NCI-H128 (cell line): ENCODE results near the gene HMX3.
A peak's percentile ranks its signal among the peaks of the same experiment; 100 is the strongest.

Source experiments
- DNase-seq: peaks from one replicate; lab custom pipeline; 2025; ENCODE audit not compliant: unreplicated experiment; lab: John Stamatoyannopoulos, UW

Gene HMX3

GRCh38 chr10:123135415-123136141, at the start of gene HMX3:
Gene HMX3, plus strand, starts transcription at chr10:123135970. Its CDS starts 81 bp downstream, at chr10:123136051.
- DNase-seq: peak; percentile 34

DNA sequence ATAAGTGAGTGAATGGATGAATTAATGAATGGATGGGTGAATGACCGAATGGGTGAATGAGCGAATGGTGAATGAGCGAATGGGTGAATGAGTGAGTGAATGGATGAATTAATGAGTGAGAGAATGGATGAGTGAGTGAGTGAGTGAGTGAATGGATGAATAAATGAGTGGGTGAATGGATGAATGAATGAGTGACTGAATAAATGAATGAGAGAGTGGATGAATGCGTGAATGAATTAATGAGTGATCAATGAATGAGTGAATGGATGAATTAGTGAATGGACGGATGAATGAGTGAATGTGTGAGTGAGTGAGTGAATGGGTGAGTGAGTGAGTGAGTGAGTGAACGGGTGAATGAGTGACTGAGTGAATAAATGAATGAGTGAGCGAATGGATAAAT, 49.5 kb upstream of the HMX3 start:
- DNase-seq: no peak

GRCh38 chr10:123087348-123087747, 48.4 kb upstream of the HMX3 start:
- DNase-seq: no peak

GRCh38 chr10:123087786-123088185, 48.0 kb upstream of the HMX3 start:
- no peak for DNase-seq

- DNase-seq: no peak
Observed at GRCh38 chr10:123092635-123093414, 42.9 kb upstream of the HMX3 start.

DNA sequence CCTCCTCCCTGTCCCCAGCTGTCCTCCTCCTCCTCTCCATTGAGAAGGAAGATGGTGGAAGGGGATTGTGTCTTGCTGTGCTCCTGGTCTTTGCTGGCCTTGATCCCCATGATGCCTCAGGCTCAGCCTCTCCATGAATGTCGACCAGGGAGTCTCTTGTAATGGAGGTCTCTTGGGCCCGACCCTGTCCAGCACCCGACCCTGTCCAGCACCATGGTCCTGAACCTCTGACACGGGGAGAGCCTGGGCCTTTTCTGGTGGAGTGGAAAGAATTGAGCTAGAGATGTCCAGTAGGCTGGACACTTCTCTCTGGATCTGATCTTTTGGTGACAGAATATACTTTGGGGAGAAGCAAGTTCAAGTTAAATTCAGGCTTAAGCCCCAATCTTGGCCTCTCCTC, 42.3 kb upstream of the HMX3 start:
- DNase-seq: no peak

GRCh38 chr10:123096452-123096851, 39.3 kb upstream of the HMX3 start:
- no peak for DNase-seq

GRCh38 chr10:123097039-123097438, 38.7 kb upstream of the HMX3 start:
- DNase-seq: no peak

- no peak for DNase-seq
Observed at GRCh38 chr10:123100030-123100762, 35.6 kb upstream of the HMX3 start.

GRCh38 chr10:123101872-123102271, 33.9 kb upstream of the HMX3 start:
- no peak for DNase-seq

DNA sequence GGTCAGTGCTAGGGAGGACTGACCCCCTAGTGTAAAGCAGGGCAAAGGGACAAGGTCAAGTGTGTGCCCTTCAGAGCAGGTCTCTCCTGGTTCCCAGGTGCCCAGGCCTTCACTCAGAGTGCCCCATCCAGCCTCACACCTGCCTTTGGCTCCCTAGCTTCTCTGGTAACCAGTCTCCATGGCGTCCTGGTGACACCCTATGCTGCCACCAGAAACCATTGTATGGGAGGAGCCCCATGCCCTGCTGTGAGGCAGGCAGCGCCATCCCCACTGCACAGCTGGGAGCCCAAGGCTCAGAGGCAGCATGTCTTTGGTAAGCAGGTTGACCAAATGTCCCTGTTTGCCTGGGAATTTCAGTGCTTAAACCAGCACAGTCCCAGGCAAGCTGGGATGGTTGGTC, 33.1 kb upstream of the HMX3 start:
- DNase-seq: no peak

DNA sequence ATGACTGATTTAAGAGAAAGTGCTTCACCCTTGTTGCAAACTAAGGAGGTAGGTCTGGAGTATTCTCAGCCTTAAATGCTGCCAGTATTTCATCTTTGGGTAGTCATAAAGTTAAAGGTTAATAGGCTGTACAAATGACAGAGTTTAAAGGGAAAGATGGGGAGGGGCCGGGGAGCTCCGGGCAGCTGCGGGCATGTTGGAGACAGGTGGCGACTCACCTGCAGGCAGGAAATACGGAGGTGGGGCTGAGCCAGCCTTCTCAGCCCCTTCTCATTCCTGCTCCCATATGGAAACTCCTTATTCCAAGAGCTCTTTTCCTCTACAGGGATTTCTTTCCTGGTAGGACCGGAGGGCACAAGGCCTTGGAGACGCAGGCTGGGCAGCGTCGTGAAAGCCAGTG, 31.8 kb upstream of the HMX3 start:
- no peak for DNase-seq

- no peak for DNase-seq
Observed at GRCh38 chr10:123109466-123109865, 26.3 kb upstream of the HMX3 start.

DNA sequence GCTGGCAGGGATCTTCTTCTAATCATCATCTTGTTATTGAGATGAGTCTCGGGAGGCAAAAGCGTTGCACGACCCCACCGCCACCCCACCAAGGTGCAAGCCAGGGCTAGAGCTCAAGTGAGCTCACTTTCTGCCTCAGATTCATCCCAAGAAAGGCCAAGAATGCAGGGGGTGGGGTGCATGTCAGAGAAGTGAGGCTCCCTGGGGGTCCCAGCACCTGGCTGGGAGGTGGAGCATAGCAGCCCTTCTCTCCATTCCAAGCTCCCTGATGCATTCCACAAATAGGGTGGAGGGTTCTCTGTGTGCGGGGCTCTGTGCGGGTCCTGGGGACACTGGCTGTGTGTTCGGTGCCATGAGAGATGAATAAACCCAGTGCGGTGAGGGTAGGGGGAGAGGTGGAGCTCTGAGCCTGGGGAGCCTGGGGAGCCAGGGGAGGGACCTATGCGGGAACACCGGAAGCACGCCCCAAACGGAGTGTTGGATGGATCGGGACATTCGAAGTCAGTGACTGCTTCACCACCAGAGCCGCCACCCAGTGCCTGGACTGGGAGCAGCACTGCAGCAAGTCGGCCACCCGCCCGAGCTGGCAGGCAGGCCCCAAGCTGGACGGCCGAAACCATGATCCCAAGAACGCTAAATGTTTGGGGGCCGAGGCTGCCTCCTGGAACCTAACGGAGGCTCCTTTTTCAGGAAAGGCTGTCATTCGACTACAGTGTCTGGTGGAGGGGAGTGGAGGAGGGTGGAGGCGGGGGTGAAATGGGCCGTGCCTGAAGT, 17.9 kb upstream of the HMX3 start:
- no peak for DNase-seq

GRCh38 chr10:123119081-123119480, 16.7 kb upstream of the HMX3 start:
- DNase-seq: no peak

DNA sequence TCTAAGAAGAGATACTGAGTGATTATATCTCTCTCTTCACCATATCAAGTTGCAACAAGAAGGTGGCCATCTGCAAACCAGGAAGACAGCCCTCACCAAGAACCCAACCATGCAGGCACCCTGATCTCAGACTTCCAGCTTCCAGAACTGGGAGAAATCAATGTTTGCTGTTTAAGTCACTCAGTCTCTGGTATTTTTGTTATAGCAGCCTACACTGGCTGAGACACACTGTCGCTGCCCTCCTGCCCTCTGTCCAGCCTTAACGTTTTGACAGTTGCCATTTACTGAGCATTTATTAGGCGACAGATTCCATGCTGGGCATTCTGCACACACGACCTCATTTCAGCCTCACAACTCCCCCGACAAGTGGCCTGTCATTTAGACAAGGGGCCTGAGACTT, 9.5 kb upstream of the HMX3 start:
- DNase-seq: no peak

- DNase-seq: no peak
Observed at GRCh38 chr10:123129618-123130271, 6.0 kb upstream of the HMX3 start.

GRCh38 chr10:123132576-123133477, 2.9 kb upstream of the HMX3 start:
- peak; percentile 52 for DNase-seq

GRCh38 chr10:123133541-123134342, 2.0 kb upstream of the HMX3 start:
- no peak for DNase-seq
